PC-9 (cell line): ENCODE data around the gene ASIC4.

Experiments used
- EZH2 ChIP-seq: fragments of 200-600 bp; sonication (generic); IDR thresholded peaks from 2 replicates; pipeline ENCODE4 v1.8.0; 2017; ENCODE audit warnings: antibody characterized with exemption, low read depth
- TF ChIP-seq, protein P1 (sequence below): fragments of 200-600 bp; sonication (generic); conservative IDR thresholded peaks from 2 replicates; pipeline ENCODE4 v1.6.1; 2017; ENCODE audit warnings: mixed run types, antibody characterized with exemption, mild to moderate bottlenecking, moderate library complexity

DNA sequence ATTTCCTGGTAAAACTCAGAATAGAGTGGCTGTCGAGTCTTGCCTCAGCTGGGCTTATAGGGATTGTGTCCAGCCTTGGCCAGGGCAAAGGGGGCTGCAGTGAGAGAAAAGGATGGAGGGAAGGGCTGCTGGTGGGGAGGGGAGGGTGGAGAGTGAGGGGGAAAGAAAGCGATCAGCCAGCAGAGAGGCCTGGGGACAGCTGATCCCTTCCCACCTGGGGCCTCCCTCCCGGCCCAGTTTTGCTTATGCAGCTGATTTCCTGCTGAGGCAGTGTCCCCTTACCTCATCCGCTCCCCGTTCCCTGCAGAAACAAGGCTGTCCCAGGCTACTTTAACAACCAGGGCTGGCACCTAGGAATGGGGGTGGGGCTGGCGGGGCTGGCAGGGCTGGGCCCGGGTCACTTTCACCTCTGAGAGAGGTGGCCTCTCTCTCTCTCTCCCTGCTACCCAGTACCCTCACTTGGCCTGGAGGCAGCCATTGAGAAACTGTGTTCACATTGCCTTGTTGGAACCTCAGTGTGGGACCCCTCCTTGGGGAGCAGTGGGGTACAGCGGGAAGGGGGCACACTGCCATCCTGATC is 27.8 kb upstream of the ASIC4 start:
- TF ChIP-seq, protein P1, sequence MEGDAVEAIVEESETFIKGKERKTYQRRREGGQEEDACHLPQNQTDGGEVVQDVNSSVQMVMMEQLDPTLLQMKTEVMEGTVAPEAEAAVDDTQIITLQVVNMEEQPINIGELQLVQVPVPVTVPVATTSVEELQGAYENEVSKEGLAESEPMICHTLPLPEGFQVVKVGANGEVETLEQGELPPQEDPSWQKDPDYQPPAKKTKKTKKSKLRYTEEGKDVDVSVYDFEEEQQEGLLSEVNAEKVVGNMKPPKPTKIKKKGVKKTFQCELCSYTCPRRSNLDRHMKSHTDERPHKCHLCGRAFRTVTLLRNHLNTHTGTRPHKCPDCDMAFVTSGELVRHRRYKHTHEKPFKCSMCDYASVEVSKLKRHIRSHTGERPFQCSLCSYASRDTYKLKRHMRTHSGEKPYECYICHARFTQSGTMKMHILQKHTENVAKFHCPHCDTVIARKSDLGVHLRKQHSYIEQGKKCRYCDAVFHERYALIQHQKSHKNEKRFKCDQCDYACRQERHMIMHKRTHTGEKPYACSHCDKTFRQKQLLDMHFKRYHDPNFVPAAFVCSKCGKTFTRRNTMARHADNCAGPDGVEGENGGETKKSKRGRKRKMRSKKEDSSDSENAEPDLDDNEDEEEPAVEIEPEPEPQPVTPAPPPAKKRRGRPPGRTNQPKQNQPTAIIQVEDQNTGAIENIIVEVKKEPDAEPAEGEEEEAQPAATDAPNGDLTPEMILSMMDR, result no peak
- no peak for TF ChIP-seq EZH2
